AG04450 (cell line): Measurements from ENCODE around the gene SMAD6. TPM values are rescaled to one million over a fixed set of nuclear protein-coding genes. Genes with fewer than 3 reads are reported as not detected.

Experiments
- CTCF ChIA-PET: fragments of 300-600, 350-600 bp; formaldehyde crosslinking; extraction: SDS; loops from one replicate; lab custom pipeline; 2022; ENCODE audit warnings: antibody characterized with exemption, inconsistent platforms; lab: Charles Lee
- POLR2A ChIA-PET: fragments of 350-600 bp; formaldehyde crosslinking; extraction: SDS; loops from one replicate; lab custom pipeline; 2021; ENCODE audit warnings: antibody characterized with exemption, inconsistent platforms; lab: Yijun Ruan, JAX
- DNase-seq: peaks from one replicate; pipeline ENCODE4 v3.0.0-alpha.2; 2011; ENCODE audit warnings: low read depth, low spot score
- H3K27ac ChIP-seq: one replicate; pipeline ENCODE4 v1.5.1; 2012; ENCODE audit warnings: low read depth, low read length, control low read depth
- H3K27me3 ChIP-seq: one replicate; pipeline ENCODE4 v1.6.0; 2012; ENCODE audit warnings: low read length; ENCODE audit not compliant: control insufficient read depth, insufficient read depth
- H3K4me3 ChIP-seq: 2 replicates; pipeline ENCODE4 v1.5.1; 2011; ENCODE audit warnings: mild to moderate bottlenecking, low read depth, low read length, control low read depth
- H3K9me3 ChIP-seq: 2 replicates; pipeline ENCODE4 v1.5.1; 2012; ENCODE audit warnings: low read length; ENCODE audit not compliant: control insufficient read depth, insufficient read depth
- CTCF ChIP-seq: IDR thresholded peaks from 2 replicates; pipeline ENCODE4 v1.5.1; 2011; ENCODE audit warnings: low read depth, low read length, control low read depth, inconsistent platforms
- polyA plus RNA-seq: library from polyadenylated mRNA; depleted of rRNA; stranded (reverse); fragments of >200 nt; gene quantifications from 2 replicates; pipeline ENCODE4 v1.2.3, GENCODE V29; 2011

Gene SMAD6
- polyA plus RNA-seq, 1 experiment, result 1.8 TPM

- ChIA-PET POLR2A (no interaction called here), CTCF (interaction anchor here (1.0 to 5.2 kb wide), 3 partner anchors 65 to 81 kb away, joined by 3 to 38 read pairs (median 4); no protein-coding TSS in a partner anchor)
- Histone ChIP-seq H3K27ac (peak overlapping the region; percentile 52), H3K4me3 (no peak overlapping the region), H3K27me3 (no peaks in the 10 kb centered on the region), H3K9me3 (no peaks in the 10 kb centered on the region)
- no peak for DNase-seq
- no peak for TF ChIP-seq CTCF
These were observed 68.7 kb downstream of the SMAD6 start for GRCh38 chr15:66770518-66771350.

GRCh38 chr15:66771351-66771650 lies 69.3 kb downstream of the SMAD6 start:
- Histone ChIP-seq H3K27ac (no peak overlapping the region), H3K27me3 (no peaks in the 10 kb centered on the region), H3K9me3 (no peaks in the 10 kb centered on the region), H3K4me3 (no peak overlapping the region)
- ChIA-PET CTCF (interaction anchor here (0.9 to 5.2 kb wide), 4 partner anchors 65 to 80 kb away, joined by 3 to 38 read pairs (median 4); no protein-coding TSS in a partner anchor), POLR2A (no interaction called here)
- TF ChIP-seq CTCF, result no peak
- no peak for DNase-seq

GRCh38 chr15:66772604-66773128 lies 70.6 kb downstream of the SMAD6 start:
- Histone ChIP-seq H3K27me3 (no peaks in the 10 kb centered on the region), H3K4me3 (no peak overlapping the region), H3K9me3 (no peaks in the 10 kb centered on the region), H3K27ac (no peak overlapping the region)
- no peak for TF ChIP-seq CTCF
- no peak for DNase-seq
- POLR2A ChIA-PET, result interaction anchor here (1.6 kb wide), 1 partner anchor 18 kb away, joined by 4 read pairs; no protein-coding TSS in a partner anchor
- CTCF ChIA-PET, result interaction anchor here (0.6 to 5.2 kb wide), 5 partner anchors 15 to 154 kb away, joined by 3 to 38 read pairs (median 4); no protein-coding TSS in a partner anchor

- no peak overlapping the region for H3K4me3 ChIP-seq
- no peak for DNase-seq
- TF ChIP-seq CTCF, result no peak
- H3K27me3 ChIP-seq, result no peaks in the 10 kb centered on the region
- H3K9me3 ChIP-seq, result no peaks in the 10 kb centered on the region
- peak overlapping the region; percentile 47 for H3K27ac ChIP-seq
- ChIA-PET POLR2A (interaction anchor here (1.6 kb wide), 1 partner anchor 17 kb away, joined by 4 read pairs; no protein-coding TSS in a partner anchor), CTCF (interaction anchor here (0.6 to 5.2 kb wide), 11 partner anchors 9 to 154 kb away, joined by 3 to 38 read pairs (median 4); no protein-coding TSS in a partner anchor)
These were observed 71.3 kb downstream of the SMAD6 start for GRCh38 chr15:66773129-66773873.
